AG09309 (cell line): ENCODE data around the gene TMEM38B.

ENCODE experiments used
- DNase-seq: peaks from one replicate; pipeline ENCODE4 v3.0.0-alpha.2; 2010; ENCODE audit warnings: low read depth
- H3K4me3 ChIP-seq: 2 replicates; pipeline ENCODE4 v1.5.1; 2011; ENCODE audit warnings: mild to moderate bottlenecking, low read depth, low read length, moderate library complexity; ENCODE audit not compliant: control insufficient read depth
- CTCF ChIP-seq: IDR thresholded peaks from 2 replicates; pipeline ENCODE4 v1.5.1; 2011; ENCODE audit warnings: mild to moderate bottlenecking, low read depth, low read length, inconsistent platforms; ENCODE audit not compliant: insufficient read depth, control insufficient read depth; ENCODE audit errors: missing control alignments

TMEM38B gene

GRCh38 chr9:105693435-105694189 lies 729 bp upstream of the TMEM38B start:
- no peak for DNase-seq
- peak overlapping the region; percentile 65 for H3K4me3 ChIP-seq
- no peak for TF ChIP-seq CTCF

- TF ChIP-seq CTCF, result no peak
- no peak for DNase-seq
Observed at GRCh38 chr9:105694848-105695581, 674 bp downstream of the TMEM38B start.

DNA sequence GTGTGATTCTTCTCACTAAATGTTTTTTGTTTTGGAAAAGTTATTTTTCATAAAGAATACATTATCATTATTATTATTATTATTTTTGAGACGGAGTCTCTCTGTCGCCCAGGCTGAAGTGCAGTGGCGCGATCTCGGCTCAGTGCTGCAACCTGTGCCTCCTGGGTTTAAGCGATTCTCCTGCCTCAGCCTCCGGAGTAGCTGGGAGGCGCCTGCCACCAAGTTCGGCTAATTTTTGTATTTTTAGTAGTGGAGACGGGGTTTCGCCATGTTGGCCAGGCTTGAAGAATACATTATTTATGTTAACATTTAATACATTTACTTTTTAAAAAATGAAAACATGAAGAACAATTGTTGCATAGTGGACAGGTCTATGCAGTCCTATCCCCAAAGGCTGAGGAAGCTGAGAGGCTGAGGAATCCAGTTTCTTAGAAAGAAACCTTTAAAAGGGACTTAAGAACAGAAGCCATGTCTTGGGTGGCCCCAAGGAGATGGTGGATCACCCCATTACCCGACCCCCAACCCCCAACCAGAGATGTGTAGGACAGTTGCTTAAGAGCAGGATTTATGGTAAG lies 2.0 kb downstream of the TMEM38B start:
- TF ChIP-seq CTCF, result no peak
- no peak overlapping the region for H3K4me3 ChIP-seq
- DNase-seq, result no peak

More at GRCh38 chr9:105694848-105695581, 674 bp downstream of the TMEM38B start:
- H3K4me3 ChIP-seq, result peak overlapping the region; percentile 65

GRCh38 chr9:105697871-105698270 lies 3.5 kb downstream of the TMEM38B start:
- no peak overlapping the region for H3K4me3 ChIP-seq
- no peak for DNase-seq
- TF ChIP-seq CTCF, result no peak

DNA sequence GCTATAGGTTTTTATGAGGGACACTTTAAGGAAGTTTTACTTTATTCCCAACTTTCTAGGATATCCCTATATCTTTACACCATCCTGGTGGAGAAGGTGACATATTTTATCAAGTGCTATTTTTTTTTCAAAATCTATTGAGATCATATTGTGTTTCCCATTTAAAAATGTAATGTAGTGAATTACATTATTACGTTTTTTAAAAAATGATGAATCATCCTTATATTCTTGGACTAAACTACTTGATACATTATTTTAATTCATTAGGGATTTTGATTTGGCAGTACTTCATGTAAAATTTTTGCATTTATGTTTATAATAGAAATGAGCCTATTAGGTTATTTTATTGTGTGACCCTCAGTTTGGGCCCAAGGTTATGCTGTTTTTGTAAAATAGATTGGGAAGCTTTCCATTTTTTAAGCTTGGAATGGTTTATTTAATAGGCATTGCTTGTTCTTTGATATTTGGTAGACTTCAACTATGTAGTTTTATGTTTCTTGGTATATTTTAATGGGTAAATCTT lies 4.1 kb downstream of the TMEM38B start:
- no peak for DNase-seq
- no peak overlapping the region for H3K4me3 ChIP-seq
- no peak for TF ChIP-seq CTCF

DNA sequence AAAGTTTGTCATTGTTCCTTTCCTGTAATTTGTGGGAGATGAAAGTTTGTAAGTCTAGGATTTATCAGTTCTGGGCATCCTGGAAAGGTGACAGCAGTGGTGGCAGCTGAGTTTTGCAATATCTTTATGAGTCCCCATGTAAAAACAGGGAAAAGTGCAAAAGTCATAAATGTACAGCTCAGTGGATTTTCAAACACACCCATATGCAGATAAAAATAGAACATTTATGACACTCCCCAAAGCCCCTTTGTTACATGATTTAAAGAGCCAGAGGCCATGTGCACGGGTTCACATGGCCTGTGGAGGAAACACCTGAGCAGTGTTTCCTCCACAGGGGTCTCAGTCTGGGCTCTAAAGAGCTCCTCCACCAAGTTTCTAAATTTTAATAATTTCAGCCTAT lies 6.3 kb downstream of the TMEM38B start:
- DNase-seq, result no peak
- TF ChIP-seq CTCF, result no peak
- H3K4me3 ChIP-seq, result no peak overlapping the region
